DND-41 (cell line): ENCODE measurements around the gene PCDHGA9.

Source experiments
- ATAC-seq: fragments of 200-7000 bp; cut with Tn5 transposase; 3 replicates; pipeline ENCODE4 v1.9.1; 2021; ENCODE audit warnings: low read depth; ENCODE audit not compliant: insufficient read depth
- DNase-seq: peaks from one replicate; pipeline ENCODE4 v3.0.0-alpha.2; 2020
- H2AFZ ChIP-seq: 2 replicates; pipeline ENCODE4 v1.6.0; 2012; ENCODE audit warnings: low read depth, low read length
- H3K27ac ChIP-seq: 2 replicates; pipeline ENCODE4 v1.5.1; 2012; ENCODE audit warnings: low read length, inconsistent platforms
- H3K27me3 ChIP-seq: fragments of 200-600 bp; sonication (generic); 2 replicates; pipeline ENCODE4 v1.6.0; 2012; ENCODE audit warnings: low read length, mild to moderate bottlenecking, inconsistent platforms; ENCODE audit not compliant: insufficient read depth, poor library complexity
- H3K36me3 ChIP-seq: 2 replicates; pipeline ENCODE4 v1.5.1; 2012; ENCODE audit warnings: low read length, inconsistent platforms; ENCODE audit not compliant: insufficient read depth
- H3K4me1 ChIP-seq: 2 replicates; pipeline ENCODE4 v1.5.1; 2012; ENCODE audit warnings: mild to moderate bottlenecking, low read length; ENCODE audit not compliant: insufficient read depth
- H3K4me2 ChIP-seq: 2 replicates; pipeline ENCODE4 v1.6.0; 2012; ENCODE audit warnings: mild to moderate bottlenecking, moderate library complexity, low read length, inconsistent platforms; ENCODE audit not compliant: insufficient read depth
- H3K4me3 ChIP-seq, 2 experiments: fragments of 200-600 bp in 1 of 2; shearing (Covaris generic) in 1 of 2; 2 replicates each; pipeline ENCODE4 v1.5.1; 2012 to 2016; ENCODE audit warnings: inconsistent platforms in 2 of 2, low read length in 2 of 2, mild to moderate bottlenecking in 2 of 2, low read depth in 1 of 2, moderate library complexity in 1 of 2
- H3K79me2 ChIP-seq: 2 replicates; pipeline ENCODE4 v1.6.0; 2012; ENCODE audit warnings: low read length, inconsistent platforms; ENCODE audit not compliant: insufficient read depth
- H3K9ac ChIP-seq: 2 replicates; pipeline ENCODE4 v1.6.0; 2012; ENCODE audit warnings: low read depth, mild to moderate bottlenecking, inconsistent platforms, low read length, moderate library complexity
- H3K9me3 ChIP-seq: 2 replicates; pipeline ENCODE4 v1.5.1; 2012; ENCODE audit warnings: low read length, moderate library complexity, mild to moderate bottlenecking, inconsistent platforms; ENCODE audit not compliant: insufficient read depth, severe bottlenecking
- H4K20me1 ChIP-seq: 2 replicates; pipeline ENCODE4 v1.6.0; 2012; ENCODE audit warnings: low read length; ENCODE audit not compliant: insufficient read depth
- EZH2 ChIP-seq: IDR thresholded peaks from 3 replicates; pipeline ENCODE4 v1.6.1; 2012; ENCODE audit warnings: borderline replicate concordance, low read depth, mild to moderate bottlenecking, moderate library complexity, low read length, inconsistent platforms; ENCODE audit not compliant: severe bottlenecking
- TF ChIP-seq, protein P1 (sequence below): IDR thresholded peaks from 2 replicates; pipeline ENCODE4 v1.5.1; 2012; ENCODE audit warnings: borderline replicate concordance, low read length, moderate library complexity, mild to moderate bottlenecking; ENCODE audit not compliant: poor library complexity, severe bottlenecking; ENCODE audit errors: extremely low read depth

The PCDHGA9 gene

DNA sequence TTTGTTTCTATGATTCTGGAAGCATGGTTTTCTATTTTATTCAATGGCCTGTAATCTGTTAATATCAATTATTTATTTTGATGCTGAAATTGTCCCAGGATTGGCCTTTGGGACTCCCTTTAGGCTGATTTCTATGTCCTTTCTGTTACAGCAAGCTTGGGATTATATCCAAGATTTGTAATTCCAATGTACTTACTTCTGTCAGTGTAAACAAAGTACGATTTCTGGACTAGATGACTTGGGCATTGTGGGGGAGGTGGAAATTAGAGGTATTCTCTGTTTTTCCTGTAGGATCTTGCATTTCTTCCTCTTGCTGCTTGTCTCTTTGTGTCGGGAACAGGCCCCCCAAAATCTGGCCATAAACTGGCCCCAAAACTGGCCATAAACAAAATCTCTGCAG, 31.4 kb downstream of the PCDHGA9 start:
- DNase-seq (no peak), ATAC-seq (no peak)
- no peak overlapping the region for H3K9ac ChIP-seq
- H3K79me2 ChIP-seq: no peaks in the 10 kb centered on the region
- no peak overlapping the region for H3K4me2 ChIP-seq
- H3K36me3 ChIP-seq: no peaks in the 10 kb centered on the region
- no peaks in the 10 kb centered on the region for H3K9me3 ChIP-seq
- no peak overlapping the region for H3K4me3 ChIP-seq
- H3K4me1 ChIP-seq: no peaks in the 10 kb centered on the region
- H2AFZ ChIP-seq: no peak overlapping the region
- no peaks in the 10 kb centered on the region for H4K20me1 ChIP-seq
- H3K27ac ChIP-seq: no peak overlapping the region
- TF ChIP-seq EZH2: no peak
- TF ChIP-seq, protein P1, sequence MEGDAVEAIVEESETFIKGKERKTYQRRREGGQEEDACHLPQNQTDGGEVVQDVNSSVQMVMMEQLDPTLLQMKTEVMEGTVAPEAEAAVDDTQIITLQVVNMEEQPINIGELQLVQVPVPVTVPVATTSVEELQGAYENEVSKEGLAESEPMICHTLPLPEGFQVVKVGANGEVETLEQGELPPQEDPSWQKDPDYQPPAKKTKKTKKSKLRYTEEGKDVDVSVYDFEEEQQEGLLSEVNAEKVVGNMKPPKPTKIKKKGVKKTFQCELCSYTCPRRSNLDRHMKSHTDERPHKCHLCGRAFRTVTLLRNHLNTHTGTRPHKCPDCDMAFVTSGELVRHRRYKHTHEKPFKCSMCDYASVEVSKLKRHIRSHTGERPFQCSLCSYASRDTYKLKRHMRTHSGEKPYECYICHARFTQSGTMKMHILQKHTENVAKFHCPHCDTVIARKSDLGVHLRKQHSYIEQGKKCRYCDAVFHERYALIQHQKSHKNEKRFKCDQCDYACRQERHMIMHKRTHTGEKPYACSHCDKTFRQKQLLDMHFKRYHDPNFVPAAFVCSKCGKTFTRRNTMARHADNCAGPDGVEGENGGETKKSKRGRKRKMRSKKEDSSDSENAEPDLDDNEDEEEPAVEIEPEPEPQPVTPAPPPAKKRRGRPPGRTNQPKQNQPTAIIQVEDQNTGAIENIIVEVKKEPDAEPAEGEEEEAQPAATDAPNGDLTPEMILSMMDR: no peak
- H3K27me3 ChIP-seq: peaks cover 3% of the 10 kb centered on the region

DNA sequence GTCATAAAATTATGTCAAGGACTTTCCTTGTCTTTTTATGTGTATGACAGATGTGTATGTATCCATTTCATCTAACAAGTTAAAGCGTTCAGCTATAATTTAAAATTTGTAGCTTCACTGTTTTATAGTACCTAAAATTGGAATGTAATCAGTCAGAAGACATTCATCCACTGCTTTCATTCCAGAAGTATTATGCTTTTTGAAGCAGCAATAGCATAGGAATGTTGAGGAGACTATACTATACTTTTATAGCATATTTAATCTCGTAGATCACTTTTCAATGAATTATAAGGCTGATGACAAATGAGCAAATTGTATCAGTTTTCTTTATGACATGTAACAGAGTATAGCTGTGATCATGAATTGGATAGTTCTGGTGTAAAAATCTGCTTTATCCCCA, 34.6 kb downstream of the PCDHGA9 start:
- Histone ChIP-seq H2AFZ (no peak overlapping the region), H3K4me2 (no peak overlapping the region), H3K9me3 (no peaks in the 10 kb centered on the region), H3K79me2 (no peaks in the 10 kb centered on the region), H4K20me1 (no peaks in the 10 kb centered on the region), H3K4me3 (no peak overlapping the region), H3K9ac (no peak overlapping the region), H3K36me3 (no peaks in the 10 kb centered on the region), H3K27me3 (peaks cover 3% of the 10 kb centered on the region), H3K4me1 (no peaks in the 10 kb centered on the region), H3K27ac (no peak overlapping the region)
- DNase-seq (no peak), ATAC-seq (no peak)
- TF ChIP-seq, protein P1: no peak
- no peak for TF ChIP-seq EZH2

DNA sequence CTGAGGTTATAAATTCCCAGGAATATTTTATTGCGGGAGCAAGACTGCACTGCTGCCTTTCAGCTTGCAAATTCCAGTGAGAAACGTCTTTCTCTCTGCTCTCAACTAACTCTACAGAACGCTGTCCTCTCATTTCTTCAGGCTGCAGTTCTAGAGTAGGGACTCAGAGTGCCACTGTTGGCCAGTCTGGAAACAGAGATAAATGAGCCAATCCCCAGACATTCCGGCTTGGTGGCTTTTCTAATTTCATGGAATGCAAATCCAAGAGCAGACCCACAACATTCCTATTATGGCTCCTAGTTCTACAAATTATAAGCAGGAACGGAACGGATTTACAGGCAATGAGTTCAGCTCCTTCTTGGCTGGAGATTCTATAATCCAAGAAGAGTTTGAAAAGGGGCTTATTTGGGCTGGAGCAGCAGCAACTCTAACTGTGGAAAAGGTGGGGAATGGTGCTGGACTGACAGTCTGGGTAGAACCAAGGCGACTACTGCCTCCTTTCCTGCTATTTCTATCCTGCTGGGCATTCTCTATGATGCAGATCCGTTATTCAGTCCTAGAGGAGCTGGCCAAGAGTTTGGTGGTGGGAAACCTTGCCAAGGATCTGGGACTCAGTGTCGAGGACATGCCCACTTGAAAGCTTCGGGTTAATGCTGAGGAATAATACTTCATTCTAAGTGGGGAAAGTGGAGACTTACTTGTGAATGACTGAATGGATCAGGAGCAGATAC, 37.0 kb downstream of the PCDHGA9 start:
- no peak for ATAC-seq
- Histone ChIP-seq H3K4me1 (no peaks in the 10 kb centered on the region), H3K36me3 (no peaks in the 10 kb centered on the region), H3K27ac (no peak overlapping the region), H3K79me2 (no peaks in the 10 kb centered on the region), H3K27me3 (peaks cover 3% of the 10 kb centered on the region), H3K4me3 (no peak overlapping the region), H3K9me3 (no peaks in the 10 kb centered on the region), H3K4me2 (no peak overlapping the region), H3K9ac (no peak overlapping the region), H2AFZ (no peak overlapping the region), H4K20me1 (no peaks in the 10 kb centered on the region)
- TF ChIP-seq, protein P1: no peak
- no peak for TF ChIP-seq EZH2
- no peak for DNase-seq

- H3K79me2 ChIP-seq: no peaks in the 10 kb centered on the region
- H3K4me3 ChIP-seq: no peak overlapping the region
- no peak overlapping the region for H3K4me2 ChIP-seq
- peaks cover 3% of the 10 kb centered on the region for H3K27me3 ChIP-seq
- no peak overlapping the region for H2AFZ ChIP-seq
- no peak overlapping the region for H3K27ac ChIP-seq
- ATAC-seq: no peak
- no peak for DNase-seq
- no peaks in the 10 kb centered on the region for H4K20me1 ChIP-seq
- no peaks in the 10 kb centered on the region for H3K9me3 ChIP-seq
- H3K9ac ChIP-seq: no peak overlapping the region
- H3K4me1 ChIP-seq: no peaks in the 10 kb centered on the region
- no peak for TF ChIP-seq EZH2
- TF ChIP-seq, protein P1: no peak
- H3K36me3 ChIP-seq: no peaks in the 10 kb centered on the region
Measured at GRCh38 chr5:141440341-141440740, 37.8 kb downstream of the PCDHGA9 start.
